K562 (cell line): ENCODE measurements around the gene MTMR3. TPM values are rescaled to one million over a fixed set of nuclear protein-coding genes. Genes with fewer than 3 reads are reported as not detected.

Source experiments
- ATAC-seq: fragments of 200-7000 bp; cut with Tn5 transposase; 3 replicates; pipeline ENCODE4 v1.9.1; 2020; ENCODE audit warnings: moderate library complexity
- BruUV-seq: library from RNA; stranded (reverse); fragments of 400-500 nt; replicated peaks from 2 replicates; lab custom pipeline; 2021; lab: Mats Ljungman, UMichigan
- CTCF ChIA-PET: fragments of 300-600 bp; formaldehyde crosslinking; extraction: SDS; loops from one replicate; lab custom pipeline; 2021; ENCODE audit warnings: low intra/inter-chr PET ratio; lab: Yijun Ruan, JAX
- POLR2A ChIA-PET: fragments of 300-600, 350-650 bp; sonication (Branson Sonifier 250); formaldehyde crosslinking; extraction: SDS; loops from one replicate; lab custom pipeline; 2021; ENCODE audit warnings: antibody characterized with exemption, inconsistent platforms; lab: Yijun Ruan, JAX
- DNase-seq, 4 experiments: peaks; one replicate each; pipeline versions ENCODE4 v3.0.0 to v3.0.0-alpha.2; 2011 to 2018; ENCODE audit warnings: low spot score in 3 of 4, mixed read lengths in 3 of 4; ENCODE audit errors: extremely low read depth in 1 of 4
- FAIRE-seq: peaks from 2 replicates; lab custom pipeline; 2011; peaks lifted over from hg19 to GRCh38; lab: Jason Lieb, UNC
- H2AFZ ChIP-seq: 2 replicates; pipeline ENCODE4 v1.6.0; 2011; ENCODE audit warnings: low read depth, low read length, control low read depth, inconsistent platforms
- H3K27ac ChIP-seq: fragments of 200-600 bp; 3 replicates; pipeline ENCODE4 v1.8.0; 2011; ENCODE audit warnings: low read depth, mild to moderate bottlenecking, control low read depth, inconsistent platforms, low read length, moderate library complexity, mixed read lengths; ENCODE audit errors: extremely low read depth
- H3K27me3 ChIP-seq, 2 experiments: fragments of 300-600 bp in 1 of 2; 2 replicates in 1 of 2; 3 replicates in 1 of 2; pipeline versions ENCODE4 v1.6.0 to v1.8.0; 2011; ENCODE audit warnings: inconsistent platforms in 2 of 2, low read length in 2 of 2, mild to moderate bottlenecking in 1 of 2, mixed read lengths in 1 of 2, moderate library complexity in 1 of 2; ENCODE audit not compliant: control insufficient read depth in 2 of 2, insufficient read depth in 2 of 2
- H3K36me3 ChIP-seq: fragments of 300-600 bp; 3 replicates; pipeline ENCODE4 v1.8.0; 2011; ENCODE audit warnings: mild to moderate bottlenecking, low read length, inconsistent platforms; ENCODE audit not compliant: control insufficient read depth, insufficient read depth
- H3K4me1 ChIP-seq, 2 experiments: fragments of 200-600 bp in 1 of 2; replicated peaks in 1 of 2; 2 replicates in 1 of 2; 3 replicates in 1 of 2; pipeline versions ENCODE4 v1.5.1 to v1.8.0; 2011; ENCODE audit warnings: inconsistent platforms in 2 of 2, low read length in 2 of 2, mild to moderate bottlenecking in 1 of 2, mixed read lengths in 1 of 2, moderate library complexity in 1 of 2; ENCODE audit not compliant: control insufficient read depth in 2 of 2, insufficient read depth in 2 of 2
- H3K4me2 ChIP-seq: 2 replicates; pipeline ENCODE4 v1.6.1; 2011; ENCODE audit warnings: low read length, control low read depth, inconsistent platforms, mixed read lengths; ENCODE audit not compliant: insufficient read depth
- H3K4me3 ChIP-seq: fragments of 200-600 bp; sonication (generic), shearing (Covaris generic); 2 replicates; pipeline ENCODE4 v1.5.1; 2016; ENCODE audit warnings: control low read depth, inconsistent platforms
- H3K79me2 ChIP-seq: fragments of 200-600 bp; 3 replicates; pipeline ENCODE4 v1.8.0; 2011; ENCODE audit warnings: low read length, inconsistent platforms; ENCODE audit not compliant: control insufficient read depth, insufficient read depth
- H3K9ac ChIP-seq, 2 experiments: 2 replicates each; pipeline versions ENCODE4 v1.6.0 to v1.6.1; 2011; ENCODE audit warnings: low read depth in 2 of 2, low read length in 2 of 2, control low read depth in 1 of 2, inconsistent platforms in 1 of 2, mild to moderate bottlenecking in 1 of 2, mixed read lengths in 1 of 2; ENCODE audit not compliant: insufficient read depth in 1 of 2
- H3K9me1 ChIP-seq: one replicate; pipeline ENCODE4 v1.6.0; 2011; ENCODE audit warnings: inconsistent platforms, mild to moderate bottlenecking, low read length, moderate library complexity; ENCODE audit not compliant: control insufficient read depth, insufficient read depth
- H3K9me3 ChIP-seq: replicated peaks from 2 replicates; pipeline ENCODE4 v1.5.1; 2011; ENCODE audit warnings: low read depth, low read length, inconsistent platforms; ENCODE audit not compliant: control insufficient read depth, insufficient read depth
- H4K20me1 ChIP-seq: replicated peaks from 2 replicates; pipeline ENCODE4 v1.6.1; 2011; ENCODE audit warnings: low read length, inconsistent platforms, mixed read lengths; ENCODE audit not compliant: control insufficient read depth, insufficient read depth
- ASH1L ChIP-seq: fragments of 450-650 bp; IDR thresholded peaks from 2 replicates; pipeline ENCODE4 v1.6.1; 2018; ENCODE audit warnings: borderline replicate concordance, mild to moderate bottlenecking, low read depth; ENCODE audit not compliant: partially characterized antibody
- CXXC5 ChIP-seq: fragments of 250-450 bp; sonication (Bioruptor Pico); IDR thresholded peaks from 2 replicates; pipeline ENCODE4 v1.8.0; 2022; ENCODE audit warnings: inconsistent platforms, mild to moderate bottlenecking, moderate library complexity
- HCFC1 ChIP-seq: IDR thresholded peaks from 2 replicates; pipeline ENCODE4 v1.6.1; 2012; ENCODE audit warnings: low read depth, low read length, improper control_type of control experiment
- HDAC8 ChIP-seq: fragments of 450-650 bp; IDR thresholded peaks from 2 replicates; pipeline ENCODE4 v1.6.1; 2016; ENCODE audit warnings: mild to moderate bottlenecking, missing genetic modification characterization, moderate library complexity, missing compliant biosample characterization
- HMG20A ChIP-seq: fragments of 450-650 bp; formaldehyde crosslinking; conservative IDR thresholded peaks from 2 replicates; pipeline ENCODE4 v1.4.0; 2020; ENCODE audit warnings: mild to moderate bottlenecking, mixed read lengths
- NCOA2 ChIP-seq, 2 experiments: fragments of 450-650 bp; IDR thresholded peaks; 2 replicates each; pipeline ENCODE4 v1.6.1; 2018; ENCODE audit warnings: mild to moderate bottlenecking in 2 of 2, moderate library complexity in 1 of 2; ENCODE audit not compliant: partially characterized antibody in 2 of 2
- POLR2AphosphoS2 ChIP-seq: IDR thresholded peaks from 2 replicates; pipeline ENCODE4 v1.6.1; 2012; ENCODE audit warnings: low read length, improper control_type of control experiment
- SMARCE1 ChIP-seq: fragments of 450-650 bp; IDR thresholded peaks from 2 replicates; pipeline ENCODE4 v1.7.1; 2016; ENCODE audit warnings: mild to moderate bottlenecking
- YBX1 ChIP-seq: fragments of 450-650 bp; IDR thresholded peaks from 2 replicates; pipeline ENCODE4 v1.7.1; 2016; ENCODE audit warnings: mild to moderate bottlenecking
- ZBTB8A ChIP-seq: fragments of 450-650 bp; IDR thresholded peaks from 2 replicates; pipeline ENCODE4 v1.6.1; 2018; ENCODE audit warnings: mild to moderate bottlenecking, moderate library complexity; ENCODE audit not compliant: partially characterized antibody
- WGBS: fragments of 100-300 bp; shearing (Covaris generic); methylation state at CpG from one replicate; pipeline ENCODE4 v1.1.6; 2016; ENCODE audit warnings: low coverage, mixed read lengths; ENCODE audit not compliant: insufficient coverage; ENCODE audit errors: missing lambda C conversion rate; 5-methylcytosine and 5-hydroxymethylcytosine counted together
- in situ Hi-C: fragments of 300-500 bp; cut with MboI; formaldehyde crosslinking; loops from 4 replicates; pipeline ENCODE4 v1.15.0; 2018; ENCODE audit warnings: inconsistent platforms, mixed read lengths
- intact Hi-C: fragments of 100-400 bp; cut with micrococcal nuclease; formaldehyde crosslinking; loops from 2 replicates; pipeline ENCODE4 v1.14.2; 2022
- polyA plus RNA-seq, 8 experiments: library from polyadenylated mRNA; depleted of rRNA in 4 of 8; stranded (reverse) in 5 of 8; unstranded in 3 of 8; fragments of >200 nt; fragmentation: Nextera tagmentation in 2 of 8; fragmentation: Illumina TruSeq in 1 of 8; extraction: Ambion mirVana in 2 of 8; extraction: Trizol in 1 of 8; gene quantifications; 2 replicates each; pipeline versions ENCODE4 v1.2.1 to v1.2.3, GENCODE V29; 2011 to 2014; ENCODE audit warnings: inconsistent platforms in 1 of 8, missing spikeins in 1 of 8
- total RNA-seq, 7 experiments: library from RNA; depleted of rRNA in 6 of 7; stranded (reverse); fragments of >200 nt in 6 of 7; fragmentation: Illumina TruSeq in 2 of 7; extraction: Trizol in 2 of 7; gene quantifications; 2 replicates each; pipeline versions ENCODE4 v1.2.1 to v1.2.3, GENCODE V29; 2011 to 2021; ENCODE audit warnings: low replicate concordance in 1 of 7
- TF ChIP-seq, protein P1 (sequence below): fragments of 200-800 bp; sonication (Bioruptor generic); IDR thresholded peaks from 2 replicates; pipeline ENCODE4 v1.6.1; 2016; ENCODE audit warnings: missing genetic modification characterization, missing compliant biosample characterization

MTMR3 gene
- total and polyA plus RNA-seq, 9 of the 15 experiments (the other 6 are each of a cell fraction or from before 2014, with no cell fraction given) = 1.6 to 13.7 (median 7.9) TPM

DNA sequence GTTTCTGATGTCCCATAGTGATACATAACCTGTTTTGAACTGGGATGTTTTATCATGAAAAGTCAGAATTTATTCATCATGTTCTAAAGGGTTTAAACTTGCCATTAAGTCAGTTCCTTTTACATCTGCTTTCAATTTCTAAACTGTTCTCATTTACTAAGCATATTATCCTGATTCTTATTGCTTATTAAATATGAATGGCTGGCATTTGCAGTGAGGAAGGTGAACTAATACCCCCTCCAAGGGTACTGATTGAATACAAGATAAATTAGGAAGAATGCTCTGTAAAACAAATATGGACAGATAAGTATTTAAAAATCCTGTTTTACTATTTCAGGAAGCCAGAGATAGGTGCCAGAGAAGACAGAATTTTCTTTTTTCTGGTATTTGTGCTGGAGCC is 126.5 kb downstream of the MTMR3 start:
- no peaks in the 10 kb centered on the region for H3K9me3 ChIP-seq
- in situ Hi-C loops = loop anchor here (10.0 kb wide), 2 partner anchors 195 to 365 kb away; no protein-coding TSS in a partner anchor
- peaks cover 40% of the 10 kb centered on the region for H3K36me3 ChIP-seq
- no peaks in the 10 kb centered on the region for H3K9me1 ChIP-seq
- no peaks in the 10 kb centered on the region for H4K20me1 ChIP-seq
- H3K27ac ChIP-seq = no peak overlapping the region
- ChIA-PET POLR2A (no interaction called here), CTCF (no interaction called here)
- no peak overlapping the region for H3K9ac ChIP-seq
- TF ChIP-seq ZBTB8A (no peak), NCOA2 (IDR thresholded peaks at IDR 0.05; ENCODE audit: partially characterized antibody in 2 of 2) (no peak), POLR2AphosphoS2 (no peak), ASH1L (no peak), SMARCE1 (no peak)
- no TSS peak for BruUV-seq
- DNase-seq (no peak), ATAC-seq (no peak), FAIRE-seq (no peak)
- no peak overlapping the region for H3K4me2 ChIP-seq
- intact Hi-C loops = loop anchor here (5.0 kb wide), 2 partner anchors 127 to 282 kb away; partner anchors contain the start of gene MTMR3
- H2AFZ ChIP-seq = no peak overlapping the region
- no peaks in the 10 kb centered on the region for H3K79me2 ChIP-seq
- no peaks in the 10 kb centered on the region for H3K27me3 ChIP-seq
- H3K4me3 ChIP-seq = no peak overlapping the region
- peaks cover 1 to 8% of the 10 kb centered on the region in 2 experiments; a peak in 3 of 5 replicates for H3K4me1 ChIP-seq

DNA sequence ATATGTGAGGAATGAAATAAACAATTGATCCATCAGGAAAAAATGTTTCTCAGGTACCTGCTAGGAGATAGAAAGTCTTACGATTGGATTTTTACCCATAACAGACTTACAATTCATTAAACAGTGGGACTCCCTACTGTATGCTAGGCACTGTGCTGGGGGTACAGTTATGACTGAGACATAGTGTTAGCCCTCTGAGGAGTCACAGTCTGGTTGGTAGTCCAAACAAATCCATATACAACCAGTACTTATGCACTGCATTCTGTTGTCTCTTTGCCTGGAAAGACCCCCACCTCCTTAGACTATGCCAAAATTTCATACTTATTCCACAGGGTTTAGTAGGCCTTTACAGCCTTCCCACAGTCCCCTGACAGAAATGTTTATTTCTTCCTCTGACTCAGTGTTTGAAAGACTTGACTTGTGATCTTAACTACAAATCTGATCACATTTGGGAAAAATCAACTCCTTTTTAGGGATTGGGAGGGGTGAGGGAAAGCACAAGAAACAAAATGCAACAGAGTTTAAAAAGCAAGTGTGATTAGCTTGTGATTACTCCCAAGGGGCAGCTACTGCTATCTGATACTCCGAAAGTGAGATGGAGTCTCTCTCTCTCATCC is 127.9 kb downstream of the MTMR3 start:
- POLR2A ChIA-PET = no interaction called here
- FAIRE-seq = no peak
- no peak overlapping the region for H3K4me2 ChIP-seq
- TF ChIP-seq, protein P1, sequence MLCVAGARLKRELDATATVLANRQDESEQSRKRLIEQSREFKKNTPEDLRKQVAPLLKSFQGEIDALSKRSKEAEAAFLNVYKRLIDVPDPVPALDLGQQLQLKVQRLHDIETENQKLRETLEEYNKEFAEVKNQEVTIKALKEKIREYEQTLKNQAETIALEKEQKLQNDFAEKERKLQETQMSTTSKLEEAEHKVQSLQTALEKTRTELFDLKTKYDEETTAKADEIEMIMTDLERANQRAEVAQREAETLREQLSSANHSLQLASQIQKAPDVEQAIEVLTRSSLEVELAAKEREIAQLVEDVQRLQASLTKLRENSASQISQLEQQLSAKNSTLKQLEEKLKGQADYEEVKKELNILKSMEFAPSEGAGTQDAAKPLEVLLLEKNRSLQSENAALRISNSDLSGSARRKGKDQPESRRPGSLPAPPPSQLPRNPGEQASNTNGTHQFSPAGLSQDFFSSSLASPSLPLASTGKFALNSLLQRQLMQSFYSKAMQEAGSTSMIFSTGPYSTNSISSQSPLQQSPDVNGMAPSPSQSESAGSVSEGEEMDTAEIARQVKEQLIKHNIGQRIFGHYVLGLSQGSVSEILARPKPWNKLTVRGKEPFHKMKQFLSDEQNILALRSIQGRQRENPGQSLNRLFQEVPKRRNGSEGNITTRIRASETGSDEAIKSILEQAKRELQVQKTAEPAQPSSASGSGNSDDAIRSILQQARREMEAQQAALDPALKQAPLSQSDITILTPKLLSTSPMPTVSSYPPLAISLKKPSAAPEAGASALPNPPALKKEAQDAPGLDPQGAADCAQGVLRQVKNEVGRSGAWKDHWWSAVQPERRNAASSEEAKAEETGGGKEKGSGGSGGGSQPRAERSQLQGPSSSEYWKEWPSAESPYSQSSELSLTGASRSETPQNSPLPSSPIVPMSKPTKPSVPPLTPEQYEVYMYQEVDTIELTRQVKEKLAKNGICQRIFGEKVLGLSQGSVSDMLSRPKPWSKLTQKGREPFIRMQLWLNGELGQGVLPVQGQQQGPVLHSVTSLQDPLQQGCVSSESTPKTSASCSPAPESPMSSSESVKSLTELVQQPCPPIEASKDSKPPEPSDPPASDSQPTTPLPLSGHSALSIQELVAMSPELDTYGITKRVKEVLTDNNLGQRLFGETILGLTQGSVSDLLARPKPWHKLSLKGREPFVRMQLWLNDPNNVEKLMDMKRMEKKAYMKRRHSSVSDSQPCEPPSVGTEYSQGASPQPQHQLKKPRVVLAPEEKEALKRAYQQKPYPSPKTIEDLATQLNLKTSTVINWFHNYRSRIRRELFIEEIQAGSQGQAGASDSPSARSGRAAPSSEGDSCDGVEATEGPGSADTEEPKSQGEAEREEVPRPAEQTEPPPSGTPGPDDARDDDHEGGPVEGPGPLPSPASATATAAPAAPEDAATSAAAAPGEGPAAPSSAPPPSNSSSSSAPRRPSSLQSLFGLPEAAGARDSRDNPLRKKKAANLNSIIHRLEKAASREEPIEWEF (CRISPR knock-in tag) = no peak
- TF ChIP-seq YBX1 (no peak), HCFC1 (no peak), HDAC8 (tag) (no peak), HMG20A (CRISPR knock-in tag) (no peak), CXXC5 (CRISPR knock-in tag) (no peak)

More for the DNA sequence above, 127.9 kb downstream of the MTMR3 start:
- ATAC-seq (no peak), DNase-seq (no peak)
- Histone ChIP-seq H3K9ac (no peak overlapping the region), H3K9me1 (no peaks in the 10 kb centered on the region), H2AFZ (no peak overlapping the region), H3K79me2 (no peaks in the 10 kb centered on the region), H3K4me3 (no peak overlapping the region), H3K36me3 (peaks cover 50% of the 10 kb centered on the region), H3K4me1 (peaks cover 3 to 8% of the 10 kb centered on the region in 2 experiments; a peak in 3 of 5 replicates), H3K27ac (no peak overlapping the region), H4K20me1 (no peaks in the 10 kb centered on the region; the same call in 1 of the 2 replicates), H3K27me3 (no peaks in the 10 kb centered on the region), H3K9me3 (no peaks in the 10 kb centered on the region)
- no TSS peak for BruUV-seq
- intact Hi-C loops (no loop called here), in situ Hi-C loops (no loop called here)
- WGBS = 42% methylated on average over 2 of the region's 2 CpGs
- CTCF ChIA-PET = no interaction called here
